ENCODE results near the gene EMILIN2.

- TF ChIP-seq CTCF (IDR thresholded peaks at IDR 0.05; ENCODE audit: low read depth, low read length, missing input control) = no peak
- no peak for TF ChIP-seq SP1 (IDR thresholded peaks at IDR 0.05)
- no peak for TF ChIP-seq TAF1 (conservative IDR thresholded peaks at IDR 0.05)
- TF ChIP-seq JUND (IDR thresholded peaks at IDR 0.05) = no peak
- TF ChIP-seq REST (IDR thresholded peaks at IDR 0.05) = no peak
- TF ChIP-seq RAD21 (IDR thresholded peaks at IDR 0.05) = no peak
- no peak for TF ChIP-seq MAX (IDR thresholded peaks at IDR 0.05)
- TF ChIP-seq HNF4G (IDR thresholded peaks at IDR 0.05) = no peak
- no peak for TF ChIP-seq HNF4A (conservative IDR thresholded peaks at IDR 0.05)
- no peak for TF ChIP-seq EGR1 (IDR thresholded peaks at IDR 0.05; ENCODE audit: low read depth in 2 of 2)
Observed at GRCh38 chr18:2883076-2883735, 36.4 kb downstream of the EMILIN2 start.
